ENCODE data around the gene ATP1A2.

Gene ATP1A2

GRCh38 chr1:160154790-160155189 lies 39.2 kb downstream of the ATP1A2 start:
- no peak for DNase-seq

DNA sequence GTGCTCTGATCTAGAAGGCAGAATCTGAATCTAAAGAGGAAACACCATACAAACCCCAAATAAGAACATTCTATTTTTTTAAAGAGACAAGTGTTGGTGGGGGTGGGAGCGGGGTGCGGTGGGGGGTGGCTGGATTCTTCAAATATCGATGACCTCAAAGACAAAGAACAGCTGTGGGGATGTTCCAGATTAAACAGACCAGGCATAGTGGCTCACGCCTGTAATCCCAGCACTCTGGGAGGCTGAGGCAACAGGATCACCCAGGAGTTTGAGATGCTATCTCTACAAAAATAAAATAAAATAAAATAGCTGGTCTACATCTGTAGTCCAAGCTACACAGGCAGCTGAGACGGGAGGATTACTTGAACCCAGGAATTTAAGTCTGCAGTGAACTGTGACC lies 40.8 kb downstream of the ATP1A2 start:
- no peak for DNase-seq

- DNase-seq, result no peak
Measured at GRCh38 chr1:160157174-160157573, 41.6 kb downstream of the ATP1A2 start.

DNA sequence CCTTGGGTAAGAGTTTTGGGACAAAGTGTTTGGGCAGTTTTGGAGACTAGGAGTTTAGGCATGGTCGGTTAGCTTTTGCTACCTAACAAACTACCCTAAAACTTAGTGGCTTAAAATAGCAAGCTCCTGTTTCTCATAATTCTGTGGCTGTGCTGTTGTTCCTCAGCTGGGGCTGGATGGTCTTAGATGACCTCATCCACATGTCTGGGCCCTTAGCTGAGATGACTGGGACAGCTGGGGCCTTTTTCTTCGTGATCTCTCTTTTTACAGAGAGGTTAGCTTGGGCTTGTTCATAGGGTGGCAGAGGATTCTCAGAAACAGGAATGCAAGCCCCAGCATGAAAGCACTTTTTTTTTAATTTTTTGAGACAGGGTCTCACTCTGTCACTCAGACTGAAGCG lies 42.5 kb downstream of the ATP1A2 start:
- DNase-seq, result no peak

DNA sequence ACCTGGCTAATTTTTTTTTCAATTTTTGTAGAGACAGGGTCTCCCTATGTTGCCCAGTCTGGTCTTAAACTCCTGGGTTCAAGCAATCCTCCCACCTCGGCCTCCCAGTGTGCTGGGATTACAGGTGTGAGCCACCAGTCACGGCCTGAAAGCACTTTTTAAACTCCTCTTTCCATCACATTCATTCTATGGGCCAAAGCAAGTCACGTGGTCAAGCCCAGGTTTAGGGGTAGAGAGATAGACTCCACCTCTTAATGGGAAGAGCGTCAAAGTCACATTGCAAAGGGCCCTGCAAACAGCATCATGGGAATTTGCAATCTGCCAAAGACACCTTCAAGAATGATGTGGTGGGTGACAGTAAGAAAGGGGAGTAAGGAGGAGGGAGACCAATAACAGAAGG lies 43.0 kb downstream of the ATP1A2 start:
- no peak for DNase-seq

DNA sequence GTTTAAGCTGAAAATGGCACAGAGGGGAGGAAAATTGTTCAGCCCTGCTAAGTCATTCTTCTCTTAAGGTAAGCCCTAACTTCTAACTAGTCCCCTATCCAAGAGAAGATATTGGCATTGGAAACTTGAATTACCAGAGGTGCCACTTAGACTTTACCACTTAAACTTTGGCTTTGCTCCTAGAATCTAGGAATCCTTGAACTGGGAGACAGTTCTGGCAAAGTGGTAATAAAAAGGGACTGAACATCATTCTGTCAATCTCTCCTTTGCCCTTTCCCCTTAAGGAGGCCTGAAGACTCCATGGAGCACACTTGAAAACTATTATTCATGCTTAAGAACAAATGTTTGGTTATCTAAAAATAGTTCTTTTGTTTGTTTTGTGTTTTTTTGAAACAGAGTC lies 44.3 kb downstream of the ATP1A2 start:
- DNase-seq, result no peak

DNA sequence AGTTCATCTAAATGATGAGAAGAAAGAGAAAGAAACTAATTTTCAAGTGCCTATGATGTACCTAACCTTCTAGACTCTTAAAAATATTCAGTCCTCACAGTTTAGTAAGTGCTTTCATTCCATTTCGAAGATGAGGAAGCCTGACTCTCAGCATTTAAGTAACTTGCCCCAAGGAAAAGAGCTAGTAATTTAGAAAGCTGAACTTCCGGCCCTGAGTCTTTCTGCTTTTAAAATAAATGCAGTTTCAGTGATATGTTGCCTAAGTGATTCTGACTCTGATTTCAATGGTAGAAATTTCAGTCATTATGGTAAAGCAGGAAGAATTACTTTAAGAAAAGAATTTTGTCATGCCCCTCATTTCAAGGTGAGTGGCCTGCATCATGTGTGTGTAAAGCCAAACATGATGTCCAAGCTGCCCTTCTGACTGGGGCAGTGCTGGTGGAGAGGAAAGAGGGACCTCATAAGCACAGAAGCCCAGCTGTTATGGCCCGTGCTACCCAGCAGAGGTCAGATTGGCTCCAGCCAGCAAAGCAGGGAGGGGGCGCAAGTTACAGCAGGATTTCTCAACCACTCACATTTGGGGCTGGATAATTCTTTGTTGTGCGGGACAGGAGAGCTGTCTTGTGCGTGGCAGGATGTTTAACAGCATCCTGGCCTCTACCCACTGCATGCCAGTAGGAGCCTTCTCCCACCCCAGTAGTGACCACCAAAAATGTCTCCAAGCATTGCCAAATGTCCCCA lies 46.6 kb downstream of the ATP1A2 start:
- DNase-seq, result no peak

GRCh38 chr1:160162931-160163330 lies 47.4 kb downstream of the ATP1A2 start:
- DNase-seq, result no peak

DNA sequence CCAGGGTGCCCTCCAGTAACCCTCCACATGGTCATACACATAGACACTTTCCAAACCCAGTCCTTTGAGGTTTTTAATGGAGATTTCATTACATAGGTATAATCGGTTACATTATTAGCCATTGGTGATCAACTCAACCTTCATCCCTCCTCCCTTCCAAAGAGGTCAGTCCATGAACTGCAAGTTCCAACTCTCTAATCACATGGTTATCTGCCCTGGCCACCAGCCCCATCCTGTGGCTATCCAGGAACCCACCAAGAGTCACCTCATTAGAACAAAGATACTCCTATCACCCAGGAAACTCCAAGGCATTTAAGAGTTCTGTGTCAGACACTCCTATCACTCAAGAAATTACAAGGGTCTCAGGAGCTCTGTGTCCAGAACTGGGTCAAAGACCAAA lies 48.1 kb downstream of the ATP1A2 start:
- DNase-seq, result no peak

DNA sequence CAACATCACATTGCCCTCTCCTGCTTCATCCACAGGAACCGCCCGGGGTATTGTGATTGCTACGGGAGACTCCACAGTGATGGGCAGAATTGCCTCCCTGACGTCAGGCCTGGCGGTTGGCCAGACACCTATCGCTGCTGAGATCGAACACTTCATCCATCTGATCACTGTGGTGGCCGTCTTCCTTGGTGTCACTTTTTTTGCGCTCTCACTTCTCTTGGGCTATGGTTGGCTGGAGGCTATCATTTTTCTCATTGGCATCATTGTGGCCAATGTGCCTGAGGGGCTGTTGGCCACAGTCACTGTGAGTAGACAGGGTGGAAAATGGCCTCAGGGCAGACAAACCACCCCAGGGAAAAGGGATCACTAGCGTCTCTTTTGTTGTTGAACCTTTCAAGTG lies 48.6 kb downstream of the ATP1A2 start:
- DNase-seq, result no peak

DNA sequence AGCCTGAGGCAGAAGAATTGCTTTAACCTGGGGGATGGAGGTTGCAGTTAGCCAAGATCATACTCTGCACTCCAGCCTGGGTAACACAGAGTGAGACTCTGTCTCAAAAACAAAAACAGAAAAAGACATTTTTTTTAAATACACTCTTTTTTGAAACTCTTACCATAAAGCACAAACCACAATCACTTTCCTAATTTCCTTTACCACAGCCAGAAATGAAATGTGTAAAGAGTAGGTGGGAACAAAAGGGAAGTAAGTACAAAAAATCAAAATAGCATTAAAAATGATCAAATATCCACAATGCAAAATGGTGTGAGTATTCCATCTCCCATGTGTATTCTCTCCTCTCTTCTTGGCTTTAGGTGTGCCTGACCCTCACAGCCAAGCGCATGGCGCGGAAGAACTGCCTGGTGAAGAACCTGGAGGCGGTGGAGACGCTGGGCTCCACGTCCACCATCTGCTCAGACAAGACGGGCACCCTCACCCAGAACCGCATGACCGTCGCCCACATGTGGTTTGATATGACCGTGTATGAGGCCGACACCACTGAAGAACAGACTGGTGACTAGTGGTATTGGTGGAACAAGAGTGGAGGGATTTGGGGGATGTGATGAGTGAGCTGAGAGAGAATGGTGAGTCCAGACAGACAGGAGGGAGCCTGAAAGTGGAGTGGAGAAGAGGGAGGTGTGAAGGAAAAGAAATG lies 50.8 kb downstream of the ATP1A2 start:
- DNase-seq, result no peak

- DNase-seq, result no peak
Measured at GRCh38 chr1:160167056-160167455, 51.5 kb downstream of the ATP1A2 start.

GRCh38 chr1:160167580-160167979 lies 52.0 kb downstream of the ATP1A2 start:
- no peak for DNase-seq

GRCh38 chr1:160168016-160168415 lies 52.5 kb downstream of the ATP1A2 start:
- no peak for DNase-seq

DNA sequence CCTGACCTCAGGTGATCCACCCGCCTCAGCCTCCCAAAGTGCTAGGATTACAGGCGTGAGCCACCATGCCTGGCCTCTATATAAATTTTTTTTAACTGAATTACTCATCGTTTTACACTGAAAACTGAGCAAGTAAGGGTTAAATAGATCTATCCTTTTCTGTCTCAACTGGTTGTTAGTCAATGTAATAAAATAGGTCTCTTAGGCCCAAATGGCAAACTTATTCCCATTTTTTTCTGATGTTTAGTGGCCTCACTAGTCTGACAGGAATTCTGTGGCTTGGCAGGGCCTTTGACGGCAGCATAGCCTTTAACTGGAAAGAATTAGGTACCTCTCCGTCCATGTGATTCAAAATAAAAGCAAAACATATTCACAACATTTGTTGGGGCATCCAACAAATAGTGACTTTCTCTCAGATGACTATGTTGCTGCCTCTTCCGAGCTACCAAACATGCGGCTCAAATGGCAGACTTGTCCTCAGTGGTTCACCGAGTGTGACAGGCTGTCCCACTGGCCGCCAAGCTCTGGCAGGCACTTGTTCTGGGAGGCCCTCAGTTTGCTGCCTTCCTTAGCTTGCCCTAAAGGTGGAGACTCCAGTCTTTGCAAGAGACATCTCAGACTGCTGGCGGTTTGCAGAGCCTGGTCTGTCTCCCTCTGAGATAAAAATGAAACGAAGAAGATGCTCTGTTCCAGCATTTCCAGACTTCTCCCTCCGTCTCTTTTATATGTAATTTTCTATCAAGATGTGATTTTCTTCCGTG lies 53.2 kb downstream of the ATP1A2 start:
- DNase-seq, result no peak

- no peak for DNase-seq
Measured at GRCh38 chr1:160169553-160170399, 54.2 kb downstream of the ATP1A2 start.

DNA sequence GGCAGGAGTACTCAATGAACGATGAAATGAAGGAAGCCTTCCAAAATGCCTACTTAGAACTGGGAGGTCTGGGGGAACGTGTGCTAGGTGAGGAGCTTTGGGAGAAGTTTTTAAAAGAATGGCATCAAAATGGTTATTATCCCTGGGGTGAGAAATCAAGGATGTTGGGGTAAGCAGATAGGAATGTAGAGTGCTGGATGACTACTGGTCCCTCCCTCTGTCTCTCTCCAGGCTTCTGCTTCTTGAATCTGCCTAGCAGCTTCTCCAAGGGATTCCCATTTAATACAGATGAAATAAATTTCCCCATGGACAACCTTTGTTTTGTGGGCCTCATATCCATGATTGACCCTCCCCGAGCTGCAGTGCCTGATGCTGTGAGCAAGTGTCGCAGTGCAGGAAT lies 55.8 kb downstream of the ATP1A2 start:
- DNase-seq, result no peak

DNA sequence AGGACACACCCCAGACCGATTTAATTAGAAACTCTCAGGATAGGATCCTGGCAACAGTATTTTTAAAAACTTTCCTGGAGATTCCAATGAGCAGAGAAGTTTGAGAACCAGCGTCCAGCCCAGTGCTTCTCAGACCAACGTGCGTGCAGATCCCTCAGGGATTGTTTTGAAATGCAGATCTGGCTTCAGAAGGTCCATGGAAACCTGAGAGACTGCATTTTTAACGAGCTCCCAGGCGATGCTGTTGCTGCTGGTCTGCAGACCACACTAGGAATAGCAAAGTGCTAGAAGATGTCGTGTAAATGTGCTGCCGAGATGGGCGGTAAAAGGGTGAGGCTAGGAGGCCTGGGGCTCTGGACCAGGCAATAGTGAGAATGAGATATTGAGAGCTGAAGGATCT lies 56.4 kb downstream of the ATP1A2 start:
- no peak for DNase-seq

DNA sequence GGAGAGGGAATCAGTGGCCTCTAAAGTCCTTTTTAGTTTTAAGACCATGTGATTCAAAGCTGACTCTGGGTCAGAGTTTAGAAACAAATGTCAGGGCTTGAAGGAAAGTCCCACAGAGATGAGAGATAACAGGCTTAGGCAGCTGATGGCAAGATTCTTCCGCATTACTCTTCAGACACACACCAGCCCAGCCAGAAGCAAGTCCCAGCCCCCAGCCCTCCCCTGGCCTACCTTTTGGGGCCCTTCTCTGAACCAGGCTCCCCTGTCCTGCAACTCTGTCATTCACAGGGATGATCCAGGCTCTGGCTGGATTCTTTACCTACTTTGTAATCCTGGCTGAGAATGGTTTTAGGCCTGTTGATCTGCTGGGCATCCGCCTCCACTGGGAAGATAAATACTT lies 61.7 kb downstream of the ATP1A2 start:
- no peak for DNase-seq

DNA sequence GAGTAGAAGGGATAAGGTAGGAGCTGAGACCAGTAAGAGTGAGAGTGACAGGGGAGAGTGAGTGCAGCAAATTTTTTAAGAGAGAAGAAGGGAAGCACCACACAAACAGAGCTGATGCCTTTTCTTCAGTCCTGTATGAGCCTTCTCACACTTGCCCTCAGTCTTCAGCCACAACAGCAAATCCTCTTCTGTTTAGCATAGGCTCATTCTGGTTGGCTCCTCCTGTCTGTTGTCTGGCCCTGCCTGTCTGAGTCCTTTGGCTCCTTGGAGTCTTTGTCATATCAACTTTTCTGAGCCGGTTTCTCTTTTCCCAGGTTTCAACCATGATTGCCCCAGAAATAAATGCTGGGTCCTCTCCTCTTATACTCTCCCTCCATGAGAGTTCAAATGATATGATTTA lies 62.1 kb downstream of the ATP1A2 start:
- no peak for DNase-seq

GRCh38 chr1:160178731-160179130 lies 63.2 kb downstream of the ATP1A2 start:
- DNase-seq, result no peak

GRCh38 chr1:160179336-160179735 lies 63.8 kb downstream of the ATP1A2 start:
- DNase-seq, result no peak

DNA sequence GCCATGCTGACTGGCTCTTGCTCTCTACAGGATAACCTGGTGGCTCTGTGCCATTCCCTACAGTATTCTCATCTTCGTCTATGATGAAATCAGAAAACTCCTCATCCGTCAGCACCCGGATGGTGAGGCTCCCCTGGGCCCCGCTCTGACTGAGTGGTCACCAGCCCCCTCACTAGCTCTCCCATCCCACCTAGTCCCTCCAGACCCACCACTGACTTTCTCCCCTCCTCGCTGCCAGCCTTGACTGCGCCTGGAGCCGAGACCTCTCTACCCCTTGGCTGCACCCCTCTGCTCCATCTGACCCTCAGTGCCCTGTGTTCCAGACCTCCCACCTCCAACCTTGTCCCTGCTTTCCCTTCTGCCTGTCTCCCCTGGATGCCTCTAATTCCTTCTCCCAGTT lies 70.7 kb downstream of the ATP1A2 start:
- DNase-seq, result no peak

Measured in activated gamma-delta T cell (primary cell).